Erythroblast (primary cell): Measurements from ENCODE around the gene ATG16L1.

Experiments
- GATA1 ChIP-seq: IDR thresholded peaks from 2 replicates; pipeline ENCODE4 v1.6.1; 2011; ENCODE audit warnings: low read depth, mild to moderate bottlenecking, control low read depth, low read length, moderate library complexity
- POLR2A ChIP-seq: IDR thresholded peaks from 2 replicates; pipeline ENCODE4 v1.6.1; 2011; ENCODE audit warnings: mild to moderate bottlenecking, low read length

GRCh38 chr2:233255151-233255550 lies 3.7 kb downstream of the ATG16L1 start:
- no peak for TF ChIP-seq POLR2A
- no peak for TF ChIP-seq GATA1
